ENCODE data around the gene PIK3CB. TPM values are rescaled to one million over a fixed set of nuclear protein-coding genes. Genes with fewer than 3 reads are reported as not detected.
"Not testable (repeated sequence)": the region's sequence is repeated elsewhere in the genome, so short reads cannot be mapped to it uniquely, and the experiment has no call there.

The PIK3CB gene
- polyA plus RNA-seq, 1 of the 3 experiments (the other 2 are of a cell fraction) = 6.8 TPM

GRCh38 chr3:138833899-138834595, 681 bp downstream of the PIK3CB start (continued):
- TF ChIP-seq NRF1 (IDR thresholded peaks at IDR 0.05; ENCODE audit: low read depth, low read length) = no peak
- TF ChIP-seq MXI1 (IDR thresholded peaks at IDR 0.05; ENCODE audit: low read depth, low read length) = no peak

GRCh38 chr3:138832473-138833057, 2.2 kb downstream of the PIK3CB start:
- H3K27ac ChIP-seq (ENCODE audit: low read depth in 2 of 2, low read length in 1 of 2); H3K36me3 ChIP-seq (replicated peaks in 1 of 2; ENCODE audit: control insufficient read depth in 1 of 2, insufficient read depth in 2 of 2, low read length in 1 of 2); H3K9me3 ChIP-seq; H3K4me3 ChIP-seq (ENCODE audit: low read depth in 2 of 2, low read length in 1 of 2); H3K9ac ChIP-seq; H3K4me2 ChIP-seq; H3K27me3 ChIP-seq (ENCODE audit: insufficient read depth); H3F3A ChIP-seq (replicated peaks; ENCODE audit: insufficient read depth); H3K9me2 ChIP-seq; H4K20me1 ChIP-seq (ENCODE audit: insufficient read depth); DNase-seq; H3K4me1 ChIP-seq (ENCODE audit: control insufficient read depth in 1 of 2, insufficient read depth in 2 of 2, low read depth in 1 of 2, low read length in 1 of 2); POLR2A ChIA-PET; CTCF ChIA-PET; H2AFZ ChIP-seq (ENCODE audit: low read depth): not testable (repeated sequence)
- 99% methylated on average over 27 of the region's 27 CpGs for whole genome bisulfite sequencing (ENCODE audit: low lambda C conversion rate)
- H3K79me2 ChIP-seq (ENCODE audit: insufficient read depth) = peaks cover 54% of the 10 kb centered on the region

GRCh38 chr3:138829886-138830510, 4.7 kb downstream of the PIK3CB start:
- Histone ChIP-seq H3F3A (replicated peaks; ENCODE audit: insufficient read depth) (peaks cover 1% of the 10 kb centered on the region), H3K9ac (no peak overlapping the region), H3K27ac (ENCODE audit: low read depth in 2 of 2, low read length in 1 of 2) (no peak overlapping the region), H2AFZ (ENCODE audit: low read depth) (no peak overlapping the region), H4K20me1 (ENCODE audit: insufficient read depth) (no peaks in the 10 kb centered on the region), H3K79me2 (ENCODE audit: insufficient read depth) (peaks cover 66% of the 10 kb centered on the region), H3K27me3 (ENCODE audit: insufficient read depth) (no peaks in the 10 kb centered on the region), H3K4me1 (ENCODE audit: control insufficient read depth in 1 of 2, insufficient read depth in 2 of 2, low read depth in 1 of 2, low read length in 1 of 2) (peaks cover 3 to 4% of the 10 kb centered on the region in 2 experiments; a peak in 1 of 4 replicates), H3K36me3 (replicated peaks in 1 of 2; ENCODE audit: control insufficient read depth in 1 of 2, insufficient read depth in 2 of 2, low read length in 1 of 2) (no peaks in the 10 kb centered on the region), H3K4me2 (no peak overlapping the region), H3K4me3 (ENCODE audit: low read depth in 2 of 2, low read length in 1 of 2) (no peak overlapping the region), H3K9me2 (no peaks in the 10 kb centered on the region), H3K9me3 (no peaks in the 10 kb centered on the region)
- ChIA-PET POLR2A (no interaction called here), CTCF (no interaction called here)
- 95% methylated on average over 15 of the region's 15 CpGs for WGBS (ENCODE audit: low lambda C conversion rate)
- DNase-seq = no peak
- TF ChIP-seq RCOR1 (IDR thresholded peaks at IDR 0.05; ENCODE audit: low read length) (no peak), TAF1 (IDR thresholded peaks at IDR 0.05; ENCODE audit: borderline replicate concordance, low read depth, low read length) (no peak), ELF1 (IDR thresholded peaks at IDR 0.05) (no peak), FOSL2 (IDR thresholded peaks at IDR 0.05; ENCODE audit: borderline replicate concordance, low read depth) (no peak), JUND (IDR thresholded peaks at IDR 0.05) (no peak), MEF2A (IDR thresholded peaks at IDR 0.05; ENCODE audit: borderline replicate concordance, low read depth) (no peak), RAD21 (IDR thresholded peaks at IDR 0.05; ENCODE audit: low read length) (no peak), CTCF (IDR thresholded peaks at IDR 0.05) (no peak), NFIC (IDR thresholded peaks at IDR 0.05; ENCODE audit: borderline replicate concordance) (no peak), GATA2 (CRISPR knock-in tag; IDR thresholded peaks at IDR 0.05) (no peak), MAX (IDR thresholded peaks at IDR 0.05; ENCODE audit: low read depth) (no peak), YY1 (IDR thresholded peaks at IDR 0.05; ENCODE audit: low read depth) (no peak), EZH2phosphoT487 (IDR thresholded peaks at IDR 0.05; ENCODE audit: borderline replicate concordance, low read depth) (no peak)
